ENCODE results near the gene DNAJC28.

DNAJC28 gene

GRCh38 chr21:33505833-33506232, 14.3 kb upstream of the DNAJC28 start:
- no peak overlapping the region for H3K4me3 ChIP-seq (replicated peaks; ENCODE audit: low read depth, low read length)
- DNase-seq (ENCODE audit: extremely low read depth, low read depth) = no peak
- no peak for TF ChIP-seq CTCF (IDR thresholded peaks at IDR 0.05; ENCODE audit: low read depth, low read length, missing control alignments)

- DNase-seq (ENCODE audit: extremely low read depth, low read depth) = no peak
- TF ChIP-seq CTCF (IDR thresholded peaks at IDR 0.05; ENCODE audit: low read depth, low read length, missing control alignments) = no peak
- no peak overlapping the region for H3K4me3 ChIP-seq (replicated peaks; ENCODE audit: low read depth, low read length)
Measured at GRCh38 chr21:33496345-33496744, 4.8 kb upstream of the DNAJC28 start.

GRCh38 chr21:33495743-33496142, 4.2 kb upstream of the DNAJC28 start:
- no peak overlapping the region for H3K4me3 ChIP-seq (replicated peaks; ENCODE audit: low read depth, low read length)
- DNase-seq (ENCODE audit: extremely low read depth, low read depth) = no peak
- TF ChIP-seq CTCF (IDR thresholded peaks at IDR 0.05; ENCODE audit: low read depth, low read length, missing control alignments) = no peak

GRCh38 chr21:33493756-33494155, 2.2 kb upstream of the DNAJC28 start:
- no peak for DNase-seq (ENCODE audit: extremely low read depth, low read depth)
- H3K4me3 ChIP-seq (replicated peaks; ENCODE audit: low read depth, low read length) = no peak overlapping the region
- no peak for TF ChIP-seq CTCF (IDR thresholded peaks at IDR 0.05; ENCODE audit: low read depth, low read length, missing control alignments)

- no peak for DNase-seq (ENCODE audit: extremely low read depth, low read depth)
- TF ChIP-seq CTCF (IDR thresholded peaks at IDR 0.05; ENCODE audit: low read depth, low read length, missing control alignments) = no peak
- H3K4me3 ChIP-seq (replicated peaks; ENCODE audit: low read depth, low read length) = no peak overlapping the region
Measured at GRCh38 chr21:33492571-33492970, 1.1 kb upstream of the DNAJC28 start.

GRCh38 chr21:33490991-33491372, 534 bp downstream of the DNAJC28 start:
- no peak for DNase-seq (ENCODE audit: extremely low read depth, low read depth)
- TF ChIP-seq CTCF (IDR thresholded peaks at IDR 0.05; ENCODE audit: low read depth, low read length, missing control alignments) = no peak
- peak overlapping the region; percentile 53 for H3K4me3 ChIP-seq (replicated peaks; ENCODE audit: low read depth, low read length)

GRCh38 chr21:33488936-33489335, 2.6 kb downstream of the DNAJC28 start:
- H3K4me3 ChIP-seq (replicated peaks; ENCODE audit: low read depth, low read length) = no peak overlapping the region
- no peak for DNase-seq (ENCODE audit: extremely low read depth, low read depth)
- no peak for TF ChIP-seq CTCF (IDR thresholded peaks at IDR 0.05; ENCODE audit: low read depth, low read length, missing control alignments)

Data from HFF-Myc (cell line).